ENCODE measurements around the gene RASGRP4. TPM values are rescaled to one million over a fixed set of nuclear protein-coding genes. Genes with fewer than 3 reads are reported as not detected.
"Not testable (repeated sequence)": the region's sequence is repeated elsewhere in the genome, so short reads cannot be mapped to it uniquely, and the experiment has no call there.

RASGRP4 gene
- polyA plus RNA-seq, 1 donor (not counting 4 experiments of a cell fraction or from before 2014, with no cell fraction given): not detected

DNA sequence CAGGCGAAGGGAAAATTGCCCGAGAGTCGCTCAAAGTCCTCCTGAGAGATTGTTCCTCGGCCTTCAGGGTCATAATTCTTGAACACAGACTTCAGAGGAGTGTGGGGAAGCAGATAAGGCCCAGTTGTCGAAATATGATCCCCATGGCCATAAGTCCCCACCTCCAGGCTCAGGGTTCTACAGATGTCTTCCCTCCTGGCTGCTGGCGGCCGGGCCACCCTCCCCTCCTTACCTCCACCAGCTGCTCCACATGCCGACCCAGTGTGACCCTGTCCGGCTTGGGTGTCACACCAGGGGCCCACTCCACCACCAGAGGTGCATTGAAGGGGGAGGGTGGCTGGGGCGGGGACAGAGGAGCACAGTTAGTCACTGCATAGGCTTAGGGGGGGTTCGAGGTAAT lies 13.1 kb downstream of the RASGRP4 start:
- no peaks in the 10 kb centered on the region for H3K36me3 ChIP-seq (ENCODE audit: control insufficient read depth in 2 of 2, extremely low read depth in 1 of 2, insufficient read depth in 2 of 2, low read length in 2 of 2)
- dilution Hi-C loops (cut with MboI; ENCODE audit: extremely low pct_ligation_motif_present, low sequenced_read_pairs): no loop called here
- DNase-seq (ENCODE audit: low read depth, low spot score) (no peak), FAIRE-seq (no peak)
- no peaks in the 10 kb centered on the region for H3K9me3 ChIP-seq (ENCODE audit: control insufficient read depth, low read depth, low read length)
- TF ChIP-seq, protein P1, sequence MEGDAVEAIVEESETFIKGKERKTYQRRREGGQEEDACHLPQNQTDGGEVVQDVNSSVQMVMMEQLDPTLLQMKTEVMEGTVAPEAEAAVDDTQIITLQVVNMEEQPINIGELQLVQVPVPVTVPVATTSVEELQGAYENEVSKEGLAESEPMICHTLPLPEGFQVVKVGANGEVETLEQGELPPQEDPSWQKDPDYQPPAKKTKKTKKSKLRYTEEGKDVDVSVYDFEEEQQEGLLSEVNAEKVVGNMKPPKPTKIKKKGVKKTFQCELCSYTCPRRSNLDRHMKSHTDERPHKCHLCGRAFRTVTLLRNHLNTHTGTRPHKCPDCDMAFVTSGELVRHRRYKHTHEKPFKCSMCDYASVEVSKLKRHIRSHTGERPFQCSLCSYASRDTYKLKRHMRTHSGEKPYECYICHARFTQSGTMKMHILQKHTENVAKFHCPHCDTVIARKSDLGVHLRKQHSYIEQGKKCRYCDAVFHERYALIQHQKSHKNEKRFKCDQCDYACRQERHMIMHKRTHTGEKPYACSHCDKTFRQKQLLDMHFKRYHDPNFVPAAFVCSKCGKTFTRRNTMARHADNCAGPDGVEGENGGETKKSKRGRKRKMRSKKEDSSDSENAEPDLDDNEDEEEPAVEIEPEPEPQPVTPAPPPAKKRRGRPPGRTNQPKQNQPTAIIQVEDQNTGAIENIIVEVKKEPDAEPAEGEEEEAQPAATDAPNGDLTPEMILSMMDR (optimal IDR thresholded peaks at IDR 0.05 in 1 of 3, IDR thresholded peaks at IDR 0.05 in 1 of 3, conservative IDR thresholded peaks at IDR 0.05 in 1 of 3; ENCODE audit: extremely low read depth in 1 of 3, insufficient read depth in 2 of 3, low read length in 3 of 3): no peak
- TF ChIP-seq EZH2 (IDR thresholded peaks at IDR 0.05; ENCODE audit: low read length): no peak
- H4K20me1 ChIP-seq (ENCODE audit: control insufficient read depth, extremely low read depth, insufficient read depth, low read length): no peaks in the 10 kb centered on the region
- H2AFZ ChIP-seq (ENCODE audit: control insufficient read depth, low read length): no peak overlapping the region
- H3K9ac ChIP-seq (ENCODE audit: control insufficient read depth, extremely low read depth, insufficient read depth, low read length): no peak overlapping the region
- H3K4me1 ChIP-seq (ENCODE audit: control insufficient read depth, extremely low read depth, insufficient read depth, low read length): peaks cover 5% of the 10 kb centered on the region
- H3K9me1 ChIP-seq (ENCODE audit: control insufficient read depth, extremely low read depth, insufficient read depth, low read length): no peaks in the 10 kb centered on the region
- no peak overlapping the region for H3K27ac ChIP-seq (ENCODE audit: control insufficient read depth, insufficient read depth, low read length)
- H3K4me2 ChIP-seq (ENCODE audit: control insufficient read depth, extremely low read depth, insufficient read depth, low read depth, low read length): no peak overlapping the region
- H3K27me3 ChIP-seq (ENCODE audit: control insufficient read depth, extremely low read depth, insufficient read depth, low read length): no peaks in the 10 kb centered on the region
- no peak overlapping the region for H3K4me3 ChIP-seq (ENCODE audit: control insufficient read depth in 2 of 3, extremely low read depth in 1 of 3, insufficient read depth in 2 of 3, low read depth in 1 of 3, low read length in 3 of 3)
- H3K79me2 ChIP-seq (ENCODE audit: control insufficient read depth, insufficient read depth, low read length): no peaks in the 10 kb centered on the region

DNA sequence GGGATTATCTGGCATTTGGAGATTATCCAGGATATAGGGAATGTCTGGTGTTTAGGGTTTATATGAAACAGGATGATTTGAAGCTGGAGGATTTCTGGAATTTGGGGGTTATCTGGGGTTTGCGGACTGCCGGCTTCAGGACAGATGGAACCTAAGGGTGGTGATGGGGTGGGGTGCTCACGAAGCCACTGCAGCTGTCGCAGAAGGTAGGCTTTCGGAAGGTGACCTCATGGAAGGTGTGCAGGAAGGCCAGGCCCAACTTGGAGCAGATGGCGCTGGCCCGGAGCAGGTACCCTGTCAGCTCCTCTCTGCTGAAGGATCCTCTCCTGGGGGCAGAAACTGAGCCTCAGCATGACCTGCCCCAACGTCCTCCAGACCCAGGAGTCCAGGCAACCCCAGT lies 13.5 kb downstream of the RASGRP4 start:
- H3K36me3 ChIP-seq (ENCODE audit: control insufficient read depth in 2 of 2, extremely low read depth in 1 of 2, insufficient read depth in 2 of 2, low read length in 2 of 2): no peaks in the 10 kb centered on the region
- no peaks in the 10 kb centered on the region for H3K79me2 ChIP-seq (ENCODE audit: control insufficient read depth, insufficient read depth, low read length)
- TF ChIP-seq, protein P1 (optimal IDR thresholded peaks at IDR 0.05 in 1 of 3, IDR thresholded peaks at IDR 0.05 in 1 of 3, conservative IDR thresholded peaks at IDR 0.05 in 1 of 3; ENCODE audit: extremely low read depth in 1 of 3, insufficient read depth in 2 of 3, low read length in 3 of 3): no peak
- no peak for FAIRE-seq
- no peak for DNase-seq (ENCODE audit: low read depth, low spot score)
- no peak overlapping the region for H3K27ac ChIP-seq (ENCODE audit: control insufficient read depth, insufficient read depth, low read length)
- H3K9ac ChIP-seq (ENCODE audit: control insufficient read depth, extremely low read depth, insufficient read depth, low read length): no peak overlapping the region
- H2AFZ ChIP-seq (ENCODE audit: control insufficient read depth, low read length): no peak overlapping the region
- peaks cover 2% of the 10 kb centered on the region for H3K4me1 ChIP-seq (ENCODE audit: control insufficient read depth, extremely low read depth, insufficient read depth, low read length)
- no peak overlapping the region for H3K4me2 ChIP-seq (ENCODE audit: control insufficient read depth, extremely low read depth, insufficient read depth, low read depth, low read length)
- dilution Hi-C loops (cut with MboI; ENCODE audit: extremely low pct_ligation_motif_present, low sequenced_read_pairs): no loop called here
- H3K27me3 ChIP-seq (ENCODE audit: control insufficient read depth, extremely low read depth, insufficient read depth, low read length): no peaks in the 10 kb centered on the region
- no peak overlapping the region for H3K4me3 ChIP-seq (ENCODE audit: control insufficient read depth in 2 of 3, extremely low read depth in 1 of 3, insufficient read depth in 2 of 3, low read depth in 1 of 3, low read length in 3 of 3)
- no peaks in the 10 kb centered on the region for H3K9me3 ChIP-seq (ENCODE audit: control insufficient read depth, low read depth, low read length)
- no peaks in the 10 kb centered on the region for H4K20me1 ChIP-seq (ENCODE audit: control insufficient read depth, extremely low read depth, insufficient read depth, low read length)
- no peaks in the 10 kb centered on the region for H3K9me1 ChIP-seq (ENCODE audit: control insufficient read depth, extremely low read depth, insufficient read depth, low read length)

DNA sequence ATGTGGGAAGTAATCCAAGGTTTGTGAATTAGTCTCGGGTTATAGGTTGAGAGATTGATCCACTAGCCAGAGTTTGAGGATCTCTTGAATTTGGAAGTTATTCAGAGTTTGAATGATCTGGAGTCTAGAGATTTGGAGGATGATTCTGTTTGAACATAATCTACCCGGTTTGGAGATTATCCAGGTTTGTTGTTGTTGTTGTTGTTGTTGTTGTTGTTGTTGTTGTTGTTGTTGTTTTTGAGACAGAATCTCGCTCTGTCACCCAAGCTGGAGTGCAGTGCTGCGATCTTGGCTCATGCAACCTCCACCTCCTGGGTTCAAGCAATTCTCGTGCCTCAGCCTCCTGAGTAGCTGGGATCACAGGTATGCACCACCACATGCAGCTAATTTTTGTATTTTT lies 14.1 kb downstream of the RASGRP4 start:
- H3K4me2 ChIP-seq (ENCODE audit: control insufficient read depth, extremely low read depth, insufficient read depth, low read depth, low read length); H3K9ac ChIP-seq (ENCODE audit: control insufficient read depth, extremely low read depth, insufficient read depth, low read length); H4K20me1 ChIP-seq (ENCODE audit: control insufficient read depth, extremely low read depth, insufficient read depth, low read length); H3K27ac ChIP-seq (ENCODE audit: control insufficient read depth, insufficient read depth, low read length); H2AFZ ChIP-seq (ENCODE audit: control insufficient read depth, low read length); H3K9me1 ChIP-seq (ENCODE audit: control insufficient read depth, extremely low read depth, insufficient read depth, low read length); DNase-seq (ENCODE audit: low read depth, low spot score); H3K36me3 ChIP-seq (ENCODE audit: control insufficient read depth in 2 of 2, extremely low read depth in 1 of 2, insufficient read depth in 2 of 2, low read length in 2 of 2); H3K4me1 ChIP-seq (ENCODE audit: control insufficient read depth, extremely low read depth, insufficient read depth, low read length); H3K79me2 ChIP-seq (ENCODE audit: control insufficient read depth, insufficient read depth, low read length); H3K4me3 ChIP-seq (ENCODE audit: control insufficient read depth in 2 of 3, extremely low read depth in 1 of 3, insufficient read depth in 2 of 3, low read depth in 1 of 3, low read length in 3 of 3); H3K9me3 ChIP-seq (ENCODE audit: control insufficient read depth, low read depth, low read length); H3K27me3 ChIP-seq (ENCODE audit: control insufficient read depth, extremely low read depth, insufficient read depth, low read length); FAIRE-seq; dilution Hi-C loops (cut with MboI; ENCODE audit: extremely low pct_ligation_motif_present, low sequenced_read_pairs): not testable (repeated sequence)

Measured in keratinocyte (primary cell).